Adrenal gland (tissue), 5 donors: Measurements from ENCODE around the gene NUCKS1.

Experiments used
- POLR2A ChIP-seq, 2 donors: fragments of 450-650 bp; IDR thresholded peaks; one replicate each; pipeline ENCODE4 v1.6.1; 2017; ENCODE audit warnings: antibody characterized with exemption in 2 of 2, mild to moderate bottlenecking in 2 of 2, moderate library complexity in 1 of 2
- TF ChIP-seq, protein P1 (sequence below), 6 experiments: fragments of 450-650 bp in 4 of 6; fragments of 200-600 bp in 2 of 6; sonication (generic) in 1 of 6; IDR thresholded peaks; 1 replicate in 5 of 6; 2 replicates in 1 of 6; pipeline versions ENCODE4 v1.5.1 to v1.8.0; 2016 to 2021; ENCODE audit warnings: antibody characterized with exemption in 6 of 6, mild to moderate bottlenecking in 2 of 6, moderate library complexity in 1 of 6
- donor health status: DM: no; HTN: no; CAD: no.

DNA sequence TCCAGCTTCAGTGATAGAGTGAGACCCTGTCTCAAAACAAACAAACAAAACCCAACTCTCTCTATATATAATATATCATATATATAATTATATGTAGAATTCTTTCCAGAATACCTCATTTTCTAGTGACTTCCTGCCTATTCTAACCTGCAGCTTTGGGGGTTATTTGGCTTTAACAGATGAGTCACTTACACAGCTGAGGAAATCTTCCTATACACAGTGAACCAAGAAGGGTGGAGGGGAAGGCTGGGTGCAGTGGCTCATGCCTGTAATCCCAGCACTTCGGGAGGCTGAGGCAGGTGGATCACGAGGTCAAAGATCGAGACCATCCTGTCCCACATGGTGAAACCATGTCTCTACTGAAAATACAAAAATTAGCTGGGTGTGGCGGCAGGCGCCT lies 16.1 kb upstream of the NUCKS1 start:
- TF ChIP-seq, protein P1, sequence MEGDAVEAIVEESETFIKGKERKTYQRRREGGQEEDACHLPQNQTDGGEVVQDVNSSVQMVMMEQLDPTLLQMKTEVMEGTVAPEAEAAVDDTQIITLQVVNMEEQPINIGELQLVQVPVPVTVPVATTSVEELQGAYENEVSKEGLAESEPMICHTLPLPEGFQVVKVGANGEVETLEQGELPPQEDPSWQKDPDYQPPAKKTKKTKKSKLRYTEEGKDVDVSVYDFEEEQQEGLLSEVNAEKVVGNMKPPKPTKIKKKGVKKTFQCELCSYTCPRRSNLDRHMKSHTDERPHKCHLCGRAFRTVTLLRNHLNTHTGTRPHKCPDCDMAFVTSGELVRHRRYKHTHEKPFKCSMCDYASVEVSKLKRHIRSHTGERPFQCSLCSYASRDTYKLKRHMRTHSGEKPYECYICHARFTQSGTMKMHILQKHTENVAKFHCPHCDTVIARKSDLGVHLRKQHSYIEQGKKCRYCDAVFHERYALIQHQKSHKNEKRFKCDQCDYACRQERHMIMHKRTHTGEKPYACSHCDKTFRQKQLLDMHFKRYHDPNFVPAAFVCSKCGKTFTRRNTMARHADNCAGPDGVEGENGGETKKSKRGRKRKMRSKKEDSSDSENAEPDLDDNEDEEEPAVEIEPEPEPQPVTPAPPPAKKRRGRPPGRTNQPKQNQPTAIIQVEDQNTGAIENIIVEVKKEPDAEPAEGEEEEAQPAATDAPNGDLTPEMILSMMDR (IDR thresholded peaks at IDR 0.05), result no peak
- TF ChIP-seq POLR2A (IDR thresholded peaks at IDR 0.05), result no peak
